Lower lobe of right lung (tissue), 2 donors: ENCODE results near the gene SEC22A. TPM values are rescaled to one million over a fixed set of nuclear protein-coding genes. Genes with fewer than 3 reads are reported as not detected.

ENCODE experiments used
- ATAC-seq, 2 donors: fragments of 200-7000 bp; cut with Tn5 transposase; one replicate each; pipeline ENCODE4 v1.9.1; 2020 to 2022; ENCODE audit warnings: mild to moderate bottlenecking in 2 of 2, moderate library complexity in 2 of 2
- DNase-seq: peaks from one replicate; pipeline ENCODE4 v3.0.0-alpha.2; 2020
- H3K27ac ChIP-seq: fragments of 200-600 bp; one replicate; pipeline ENCODE4 v1.8.0; 2022
- H3K27me3 ChIP-seq: fragments of 200-600 bp; one replicate; pipeline ENCODE4 v1.8.0; 2022; ENCODE audit warnings: low read depth
- H3K36me3 ChIP-seq: fragments of 200-600 bp; one replicate; pipeline ENCODE4 v1.8.0; 2022; ENCODE audit warnings: mild to moderate bottlenecking
- H3K4me1 ChIP-seq: fragments of 200-600 bp; one replicate; pipeline ENCODE4 v1.8.0; 2022
- H3K4me3 ChIP-seq: fragments of 200-600 bp; one replicate; pipeline ENCODE4 v1.8.0; 2022; ENCODE audit warnings: mild to moderate bottlenecking
- H3K9me3 ChIP-seq: fragments of 200-600 bp; one replicate; pipeline ENCODE4 v1.8.0; 2022
- intact Hi-C: fragments of 100-400 bp; cut with DNase I; formaldehyde crosslinking; loops from one replicate; pipeline ENCODE4 v1.11.0; 2022
- total RNA-seq: library from RNA; stranded (reverse); fragmentation: NEBNext Ultra II Directional; extraction: Animal tissue kit (Norgen Biotek cat#: 25700); gene quantifications from one replicate; pipeline ENCODE4 v1.2.1, GENCODE V29; 2021
- TF ChIP-seq, protein P1 (sequence below): fragments of 200-600 bp; IDR thresholded peaks from one replicate; pipeline ENCODE4 v1.8.0; 2022; ENCODE audit warnings: antibody characterized with exemption, mild to moderate bottlenecking
- donor health status: DM: no; HTN: yes; CAD: no; lungs with severe emphysema.

Gene SEC22A
- total RNA-seq, 1 donor from 2014 or later = 15.5 TPM

DNA sequence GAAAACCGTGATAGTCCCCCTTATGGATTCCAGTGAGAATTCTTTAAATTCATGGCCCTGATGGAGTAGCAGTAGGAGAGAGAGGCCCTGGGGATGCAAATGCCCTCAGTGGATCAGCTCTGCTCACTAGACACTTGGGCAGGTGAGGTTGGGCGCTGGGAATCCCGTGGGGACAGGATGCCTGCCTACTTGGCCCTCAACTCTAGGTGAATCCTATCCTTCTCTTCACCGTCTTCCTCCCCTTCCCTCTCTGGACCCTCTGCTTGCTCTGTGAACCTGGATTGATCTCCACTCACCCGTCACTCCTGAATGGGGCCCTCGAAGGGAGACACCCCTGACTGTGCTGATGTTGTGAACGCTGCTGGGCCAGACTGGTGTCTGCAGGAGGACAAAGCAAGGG, 77.4 kb downstream of the SEC22A start:
- H3K4me1 ChIP-seq = peaks cover 5% of the 10 kb centered on the region
- H3K36me3 ChIP-seq = no peaks in the 10 kb centered on the region
- no peaks in the 10 kb centered on the region for H3K27me3 ChIP-seq
- no peak overlapping the region for H3K27ac ChIP-seq
- no peak overlapping the region for H3K4me3 ChIP-seq
- DNase-seq (no peak), ATAC-seq (no peak)
- TF ChIP-seq, protein P1, sequence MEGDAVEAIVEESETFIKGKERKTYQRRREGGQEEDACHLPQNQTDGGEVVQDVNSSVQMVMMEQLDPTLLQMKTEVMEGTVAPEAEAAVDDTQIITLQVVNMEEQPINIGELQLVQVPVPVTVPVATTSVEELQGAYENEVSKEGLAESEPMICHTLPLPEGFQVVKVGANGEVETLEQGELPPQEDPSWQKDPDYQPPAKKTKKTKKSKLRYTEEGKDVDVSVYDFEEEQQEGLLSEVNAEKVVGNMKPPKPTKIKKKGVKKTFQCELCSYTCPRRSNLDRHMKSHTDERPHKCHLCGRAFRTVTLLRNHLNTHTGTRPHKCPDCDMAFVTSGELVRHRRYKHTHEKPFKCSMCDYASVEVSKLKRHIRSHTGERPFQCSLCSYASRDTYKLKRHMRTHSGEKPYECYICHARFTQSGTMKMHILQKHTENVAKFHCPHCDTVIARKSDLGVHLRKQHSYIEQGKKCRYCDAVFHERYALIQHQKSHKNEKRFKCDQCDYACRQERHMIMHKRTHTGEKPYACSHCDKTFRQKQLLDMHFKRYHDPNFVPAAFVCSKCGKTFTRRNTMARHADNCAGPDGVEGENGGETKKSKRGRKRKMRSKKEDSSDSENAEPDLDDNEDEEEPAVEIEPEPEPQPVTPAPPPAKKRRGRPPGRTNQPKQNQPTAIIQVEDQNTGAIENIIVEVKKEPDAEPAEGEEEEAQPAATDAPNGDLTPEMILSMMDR = no peak
- intact Hi-C loops = no loop called here
- no peaks in the 10 kb centered on the region for H3K9me3 ChIP-seq

DNA sequence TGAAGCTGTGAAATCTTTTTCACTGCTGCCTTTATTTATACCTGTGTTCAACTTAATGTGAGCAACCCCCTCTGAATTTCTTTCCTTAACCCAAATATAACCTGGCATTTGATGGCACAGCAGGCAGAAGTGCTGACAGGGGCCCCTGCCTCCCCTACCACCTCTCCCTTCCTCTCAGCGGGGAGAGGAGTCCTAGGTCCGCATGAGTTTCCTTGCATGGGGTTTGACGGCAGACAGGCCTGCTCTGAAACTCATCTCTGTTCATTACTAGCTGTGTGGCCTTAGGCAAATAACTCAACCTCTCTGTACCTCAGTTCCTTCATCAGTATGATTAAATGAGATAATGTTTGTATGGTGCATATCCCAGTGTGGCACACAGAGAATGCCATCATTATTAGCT, 79.7 kb downstream of the SEC22A start:
- Histone ChIP-seq H3K4me3 (no peak overlapping the region), H3K27me3 (no peaks in the 10 kb centered on the region), H3K4me1 (no peaks in the 10 kb centered on the region), H3K9me3 (no peaks in the 10 kb centered on the region), H3K27ac (no peak overlapping the region), H3K36me3 (no peaks in the 10 kb centered on the region)
- TF ChIP-seq, protein P1 = no peak
- ATAC-seq (no peak), DNase-seq (no peak)
- intact Hi-C loops = no loop called here

DNA sequence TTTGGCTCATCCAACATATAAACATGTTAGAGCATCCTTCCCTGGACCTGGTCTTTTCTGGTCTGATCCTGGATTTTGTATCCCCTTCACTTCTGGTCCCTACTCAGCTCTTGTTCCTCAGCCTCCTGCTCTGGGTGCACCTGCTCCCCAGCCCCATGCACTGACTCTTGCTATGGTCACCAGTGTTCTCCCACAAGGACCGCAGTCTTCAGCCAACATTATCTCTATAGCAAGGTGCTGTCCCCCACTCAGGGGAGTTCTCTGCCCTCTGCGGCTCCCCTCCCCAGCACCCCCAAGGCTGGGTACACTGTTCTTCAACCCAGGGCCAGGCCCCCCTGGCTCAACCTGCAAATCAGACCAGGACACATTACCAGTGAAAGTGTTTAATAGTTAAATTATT, 80.2 kb downstream of the SEC22A start:
- no peak for ATAC-seq
- TF ChIP-seq, protein P1 = no peak
- no peak for DNase-seq

DNA sequence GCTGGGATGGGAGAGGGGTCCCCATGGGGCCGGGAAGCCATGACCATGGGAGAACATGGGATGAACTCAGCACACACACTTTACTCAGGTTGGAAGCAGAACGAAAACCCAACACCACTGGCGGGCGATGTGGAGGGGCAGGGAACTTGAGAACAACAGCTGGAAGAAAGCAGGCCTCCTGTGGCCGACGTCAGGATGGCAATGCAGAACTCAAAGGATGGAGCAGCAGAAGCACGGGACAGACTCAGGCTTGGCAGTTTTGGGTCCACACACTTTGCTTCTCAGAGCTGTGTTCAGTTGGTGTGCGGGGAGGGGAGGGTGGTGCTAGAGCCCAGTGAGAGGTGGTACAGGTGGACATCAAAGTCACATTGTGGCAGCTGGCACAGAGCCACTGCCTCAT, 80.7 kb downstream of the SEC22A start:
- H3K4me1 ChIP-seq = no peaks in the 10 kb centered on the region
- ATAC-seq (no peak), DNase-seq (no peak)
- no peaks in the 10 kb centered on the region for H3K36me3 ChIP-seq
- H3K27ac ChIP-seq = no peak overlapping the region
- no peaks in the 10 kb centered on the region for H3K9me3 ChIP-seq
- no peaks in the 10 kb centered on the region for H3K27me3 ChIP-seq
- intact Hi-C loops = no loop called here
- H3K4me3 ChIP-seq = no peak overlapping the region
- TF ChIP-seq, protein P1 = no peak

More for the DNA sequence above, 80.2 kb downstream of the SEC22A start:
- H3K4me3 ChIP-seq = no peak overlapping the region
- no peak overlapping the region for H3K27ac ChIP-seq
- no peaks in the 10 kb centered on the region for H3K4me1 ChIP-seq
- intact Hi-C loops = no loop called here
- H3K27me3 ChIP-seq = no peaks in the 10 kb centered on the region
- no peaks in the 10 kb centered on the region for H3K36me3 ChIP-seq
- no peaks in the 10 kb centered on the region for H3K9me3 ChIP-seq

DNA sequence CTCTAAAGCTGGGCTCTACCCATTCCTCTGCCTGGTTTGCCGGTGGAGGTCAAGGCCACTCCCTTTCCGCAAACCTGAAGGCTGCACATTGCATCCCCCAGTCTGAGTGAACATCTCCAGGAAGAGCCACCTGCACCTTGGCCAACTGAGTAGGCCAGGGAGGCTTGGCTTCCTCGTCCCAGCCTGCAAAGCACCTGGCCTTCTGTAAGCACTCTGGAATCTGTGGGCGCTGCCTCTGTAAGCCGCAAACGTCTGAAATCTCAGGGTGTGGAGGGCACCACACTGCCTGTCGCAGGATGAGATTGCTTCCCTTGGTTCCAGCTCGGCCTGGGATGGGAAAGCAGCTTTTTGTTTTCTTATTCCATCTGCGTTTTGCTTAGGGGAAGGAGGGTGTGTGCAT, 81.3 kb downstream of the SEC22A start:
- no peak for DNase-seq
- TF ChIP-seq, protein P1 = no peak

More for the DNA sequence above, 81.3 kb downstream of the SEC22A start:
- intact Hi-C loops = no loop called here
- no peak for ATAC-seq
- Histone ChIP-seq H3K27me3 (no peaks in the 10 kb centered on the region), H3K27ac (no peak overlapping the region), H3K4me3 (no peak overlapping the region), H3K9me3 (no peaks in the 10 kb centered on the region), H3K4me1 (no peaks in the 10 kb centered on the region), H3K36me3 (no peaks in the 10 kb centered on the region)
